Suprapubic skin (tissue), 4 donors: Measurements from ENCODE around the gene RASSF5.
A peak's percentile ranks its signal among the peaks of the same experiment; 100 is the strongest.

Source experiments
- CTCF ChIP-seq, 2 donors: fragments of 200-600 bp in 1 of 2; fragments of 450-650 bp in 1 of 2; sonication (generic) in 1 of 2; IDR thresholded peaks; one replicate each; pipeline ENCODE4 v1.5.1; 2016 to 2019; ENCODE audit warnings: antibody characterized with exemption in 2 of 2, mild to moderate bottlenecking in 1 of 2, moderate library complexity in 1 of 2
- EP300 ChIP-seq: sonication (generic); formaldehyde crosslinking; IDR thresholded peaks from one replicate; pipeline ENCODE4 v1.6.1; 2017; ENCODE audit warnings: antibody characterized with exemption
- POLR2A ChIP-seq, 2 donors: fragments of 450-650 bp; IDR thresholded peaks; one replicate each; pipeline ENCODE4 v1.6.1; 2017; ENCODE audit warnings: antibody characterized with exemption in 2 of 2, mild to moderate bottlenecking in 2 of 2, moderate library complexity in 2 of 2
- POLR2AphosphoS5 ChIP-seq, 3 donors: sonication (generic); formaldehyde crosslinking; IDR thresholded peaks; one replicate each; pipeline ENCODE4 v1.6.1; 2017; ENCODE audit warnings: antibody characterized with exemption in 3 of 3

- TF ChIP-seq CTCF (IDR thresholded peaks at IDR 0.05) (peak; percentile 3 to 74), POLR2A (IDR thresholded peaks at IDR 0.05) (no peak), POLR2AphosphoS5 (IDR thresholded peaks at IDR 0.05) (no peak), EP300 (no peak)
Measured at GRCh38 chr1:206479183-206480125, 27.9 kb upstream of the RASSF5 start.
